ENCODE data around the gene DBP.

DBP gene

GRCh38 chr19:48668761-48669160 lies 31.6 kb upstream of the DBP start:
- in situ Hi-C loops (cut with HindIII; ENCODE audit: low sequenced_read_pairs) = no loop called here
- no peak for DNase-seq (ENCODE audit: low read depth, low spot score)
- no peak overlapping the region for H3K4me3 ChIP-seq (ENCODE audit: low read depth, low read length)
- TF ChIP-seq, protein P1, sequence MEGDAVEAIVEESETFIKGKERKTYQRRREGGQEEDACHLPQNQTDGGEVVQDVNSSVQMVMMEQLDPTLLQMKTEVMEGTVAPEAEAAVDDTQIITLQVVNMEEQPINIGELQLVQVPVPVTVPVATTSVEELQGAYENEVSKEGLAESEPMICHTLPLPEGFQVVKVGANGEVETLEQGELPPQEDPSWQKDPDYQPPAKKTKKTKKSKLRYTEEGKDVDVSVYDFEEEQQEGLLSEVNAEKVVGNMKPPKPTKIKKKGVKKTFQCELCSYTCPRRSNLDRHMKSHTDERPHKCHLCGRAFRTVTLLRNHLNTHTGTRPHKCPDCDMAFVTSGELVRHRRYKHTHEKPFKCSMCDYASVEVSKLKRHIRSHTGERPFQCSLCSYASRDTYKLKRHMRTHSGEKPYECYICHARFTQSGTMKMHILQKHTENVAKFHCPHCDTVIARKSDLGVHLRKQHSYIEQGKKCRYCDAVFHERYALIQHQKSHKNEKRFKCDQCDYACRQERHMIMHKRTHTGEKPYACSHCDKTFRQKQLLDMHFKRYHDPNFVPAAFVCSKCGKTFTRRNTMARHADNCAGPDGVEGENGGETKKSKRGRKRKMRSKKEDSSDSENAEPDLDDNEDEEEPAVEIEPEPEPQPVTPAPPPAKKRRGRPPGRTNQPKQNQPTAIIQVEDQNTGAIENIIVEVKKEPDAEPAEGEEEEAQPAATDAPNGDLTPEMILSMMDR (IDR thresholded peaks at IDR 0.05; ENCODE audit: low read depth, low read length) = no peak

DNA sequence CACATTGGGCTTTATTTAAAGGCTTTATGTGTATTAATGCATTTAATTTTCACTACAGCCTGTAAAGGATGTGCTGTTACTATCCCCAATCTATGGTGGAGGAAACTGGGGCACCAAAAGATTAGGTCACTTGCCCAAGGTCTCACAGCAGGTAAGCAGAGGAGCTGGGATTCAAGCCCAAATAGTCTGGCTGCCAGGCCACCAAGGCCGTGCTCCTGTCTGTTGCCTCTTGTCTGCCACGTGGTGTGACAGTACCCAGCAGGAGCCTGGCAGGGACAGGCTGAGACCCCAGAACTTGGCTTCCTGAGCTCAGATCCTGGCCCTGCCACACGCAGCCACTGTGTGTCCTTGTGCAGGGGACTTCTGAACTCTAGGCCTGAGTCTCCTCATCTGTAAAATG lies 31.2 kb upstream of the DBP start:
- DNase-seq (ENCODE audit: low read depth, low spot score) = no peak
- TF ChIP-seq, protein P1 (IDR thresholded peaks at IDR 0.05; ENCODE audit: low read depth, low read length) = no peak
- in situ Hi-C loops (cut with HindIII; ENCODE audit: low sequenced_read_pairs) = no loop called here
- no peak overlapping the region for H3K4me3 ChIP-seq (ENCODE audit: low read depth, low read length)

DNA sequence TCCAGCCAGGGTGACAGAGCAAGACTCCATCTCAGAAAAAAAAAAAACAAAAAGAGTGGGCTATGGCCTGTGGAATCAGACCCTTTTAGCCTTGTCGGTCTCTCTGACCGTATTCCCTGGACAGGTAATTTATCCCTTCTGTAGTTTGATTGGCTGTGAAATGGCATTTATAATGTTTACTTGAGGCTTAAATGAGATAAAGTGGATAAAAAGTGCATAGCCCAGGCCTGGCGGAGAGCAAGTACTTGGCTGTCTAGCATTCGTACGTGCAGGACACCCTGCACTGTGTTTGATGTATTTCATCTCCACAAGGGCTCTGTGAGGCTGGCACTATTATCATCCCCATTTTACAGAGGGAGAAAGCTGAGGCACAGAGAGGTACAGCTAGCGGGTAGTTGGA lies 28.6 kb upstream of the DBP start:
- TF ChIP-seq, protein P1 (IDR thresholded peaks at IDR 0.05; ENCODE audit: low read depth, low read length) = no peak
- no peak for DNase-seq (ENCODE audit: low read depth, low spot score)
- no peak overlapping the region for H3K4me3 ChIP-seq (ENCODE audit: low read depth, low read length)
- in situ Hi-C loops (cut with HindIII; ENCODE audit: low sequenced_read_pairs) = no loop called here

- H3K4me3 ChIP-seq (ENCODE audit: low read depth, low read length) = no peak overlapping the region
- in situ Hi-C loops (cut with HindIII; ENCODE audit: low sequenced_read_pairs) = no loop called here
- TF ChIP-seq, protein P1 (IDR thresholded peaks at IDR 0.05; ENCODE audit: low read depth, low read length) = no peak
- no peak for DNase-seq (ENCODE audit: low read depth, low spot score)
These were observed 27.3 kb upstream of the DBP start for GRCh38 chr19:48664476-48664875.

DNA sequence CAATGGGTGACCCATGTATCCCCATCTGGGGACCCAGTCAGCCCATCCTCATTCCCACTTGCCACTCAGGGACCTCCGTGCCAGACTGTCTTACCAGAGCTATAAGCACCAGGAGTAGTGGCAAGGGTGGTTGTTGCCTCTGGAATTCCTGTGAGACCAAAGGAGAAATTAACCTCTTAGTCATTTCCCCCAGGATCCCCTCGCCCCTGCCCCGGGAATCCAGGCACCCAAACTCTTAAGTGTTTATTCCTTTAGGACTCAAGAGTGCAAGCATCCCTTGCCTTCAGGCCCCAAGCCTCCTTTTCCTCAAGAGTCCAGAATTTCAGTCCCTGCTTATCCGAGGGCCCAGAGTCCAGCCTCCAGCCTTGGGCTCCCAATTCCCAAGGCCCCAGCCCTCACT lies 26.5 kb upstream of the DBP start:
- in situ Hi-C loops (cut with HindIII; ENCODE audit: low sequenced_read_pairs) = no loop called here
- no peak for DNase-seq (ENCODE audit: low read depth, low spot score)
- H3K4me3 ChIP-seq (ENCODE audit: low read depth, low read length) = no peak overlapping the region

DNA sequence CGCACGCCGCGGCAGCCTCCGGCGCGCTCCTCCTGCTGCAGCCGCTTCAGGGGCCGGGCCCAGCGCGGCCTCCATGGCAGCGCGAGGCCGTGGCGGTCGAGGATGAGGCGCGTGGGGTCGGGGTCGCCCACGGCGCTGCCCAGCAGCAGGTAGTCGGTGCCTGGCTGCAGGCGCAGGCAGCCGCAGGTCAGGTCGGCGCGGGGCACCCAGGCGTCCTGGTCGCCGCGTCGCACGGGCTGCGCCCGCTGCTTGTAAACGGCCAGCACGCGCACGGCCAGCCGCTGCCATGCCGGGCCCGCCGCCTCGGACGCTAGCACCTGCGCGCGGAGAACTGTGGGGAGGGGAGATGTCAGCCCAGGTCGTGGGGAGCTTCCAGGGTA lies 24.5 kb upstream of the DBP start:
- no peak for DNase-seq (ENCODE audit: low read depth, low spot score)
- in situ Hi-C loops (cut with HindIII; ENCODE audit: low sequenced_read_pairs) = no loop called here
- no peak overlapping the region for H3K4me3 ChIP-seq (ENCODE audit: low read depth, low read length)
- TF ChIP-seq, protein P1 (IDR thresholded peaks at IDR 0.05; ENCODE audit: low read depth, low read length) = no peak

More for the DNA sequence above, 26.5 kb upstream of the DBP start:
- TF ChIP-seq, protein P1 (IDR thresholded peaks at IDR 0.05; ENCODE audit: low read depth, low read length) = no peak

Data from astrocyte of the spinal cord (primary cell).